ENCODE data around the gene ARG2. TPM values are rescaled to one million over a fixed set of nuclear protein-coding genes. Genes with fewer than 3 reads are reported as not detected.

The ARG2 gene
- polyA plus RNA-seq, 1 donor: 4.0 TPM

DNA sequence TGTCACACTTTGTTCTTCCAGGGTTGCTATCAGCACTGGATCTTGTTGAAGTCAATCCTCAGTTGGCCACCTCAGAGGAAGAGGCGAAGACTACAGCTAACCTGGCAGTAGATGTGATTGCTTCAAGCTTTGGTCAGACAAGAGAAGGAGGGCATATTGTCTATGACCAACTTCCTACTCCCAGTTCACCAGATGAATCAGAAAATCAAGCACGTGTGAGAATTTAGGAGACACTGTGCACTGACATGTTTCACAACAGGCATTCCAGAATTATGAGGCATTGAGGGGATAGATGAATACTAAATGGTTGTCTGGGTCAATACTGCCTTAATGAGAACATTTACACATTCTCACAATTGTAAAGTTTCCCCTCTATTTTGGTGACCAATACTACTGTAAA is 31.0 kb downstream of the ARG2 start:
- Histone ChIP-seq H3K27ac (ENCODE audit: low read length) (no peak overlapping the region), H3K9me3 (ENCODE audit: control insufficient read depth, low read depth, low read length) (no peaks in the 10 kb centered on the region), H3K4me3 (ENCODE audit: low read length) (no peak overlapping the region), H3K36me3 (ENCODE audit: control insufficient read depth, insufficient read depth, low read length) (peaks cover 74% of the 10 kb centered on the region), H3K27me3 (ENCODE audit: control insufficient read depth, insufficient read depth, low read length) (no peaks in the 10 kb centered on the region), H3K4me1 (ENCODE audit: control insufficient read depth, insufficient read depth, low read length) (peaks cover 4% of the 10 kb centered on the region)
- WGBS (ENCODE audit: insufficient coverage, low lambda C conversion rate): no CpG with 5 or more reads among the region's 2 CpGs
- no peak for DNase-seq

DNA sequence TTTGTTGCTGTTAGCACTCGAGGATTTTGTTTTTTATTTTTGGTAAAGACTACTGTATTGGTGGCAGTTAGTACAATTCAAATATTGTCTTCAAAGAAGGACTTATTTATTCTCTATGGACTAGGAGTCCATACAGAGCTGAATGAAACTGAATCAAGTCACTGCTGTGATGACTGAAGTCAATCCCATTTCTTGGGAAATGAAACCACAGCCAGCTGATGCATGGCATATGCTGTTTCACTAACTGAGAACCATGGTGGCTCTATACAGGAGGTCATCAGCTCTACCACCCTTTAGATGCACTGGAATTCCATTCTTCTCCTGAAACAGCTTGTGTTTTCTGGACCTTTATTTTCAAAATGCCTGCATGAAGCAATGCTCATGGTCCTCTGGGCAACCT is 32.5 kb downstream of the ARG2 start:
- no peak overlapping the region for H3K4me3 ChIP-seq (ENCODE audit: low read length)
- WGBS (ENCODE audit: insufficient coverage, low lambda C conversion rate): no CpG with 5 or more reads among the region's 1 CpG
- no peak for DNase-seq
- H3K36me3 ChIP-seq (ENCODE audit: control insufficient read depth, insufficient read depth, low read length): peaks cover 82% of the 10 kb centered on the region
- H3K9me3 ChIP-seq (ENCODE audit: control insufficient read depth, low read depth, low read length): no peaks in the 10 kb centered on the region
- H3K27me3 ChIP-seq (ENCODE audit: control insufficient read depth, insufficient read depth, low read length): no peaks in the 10 kb centered on the region
- H3K4me1 ChIP-seq (ENCODE audit: control insufficient read depth, insufficient read depth, low read length): no peaks in the 10 kb centered on the region
- no peak overlapping the region for H3K27ac ChIP-seq (ENCODE audit: low read length)

DNA sequence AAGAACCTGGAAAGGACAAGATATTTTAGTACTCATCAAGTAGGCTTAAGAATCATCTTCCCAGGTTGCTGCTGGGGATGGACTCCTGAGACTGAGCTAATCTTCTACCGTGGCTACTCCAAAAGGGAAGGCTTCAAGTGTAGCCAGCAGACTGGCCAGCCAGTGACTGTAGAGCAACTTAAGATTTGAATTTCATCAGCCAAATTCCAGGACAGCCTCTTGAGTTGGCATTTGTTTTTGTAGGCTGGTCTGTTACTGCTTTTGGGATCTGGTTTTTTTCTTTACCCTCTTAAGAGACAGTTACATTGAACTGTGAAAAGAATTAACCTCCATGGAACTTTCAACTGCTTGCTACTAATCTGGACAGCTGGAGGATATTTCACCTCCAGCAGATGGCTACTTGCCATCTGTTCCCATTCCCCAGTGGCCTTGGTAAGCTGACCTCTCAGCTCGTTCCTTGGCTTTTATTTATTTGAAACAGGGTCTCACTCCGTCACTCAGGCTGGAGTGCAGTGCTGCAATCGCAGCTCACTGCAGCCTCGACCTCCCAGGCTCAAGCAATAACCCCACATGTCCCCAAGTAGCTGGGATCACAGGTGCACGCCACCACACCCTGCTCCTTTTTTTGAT is 34.0 kb downstream of the ARG2 start:
- Histone ChIP-seq H3K4me3 (ENCODE audit: low read length) (no peak overlapping the region), H3K4me1 (ENCODE audit: control insufficient read depth, insufficient read depth, low read length) (no peaks in the 10 kb centered on the region), H3K9me3 (ENCODE audit: control insufficient read depth, low read depth, low read length) (no peaks in the 10 kb centered on the region), H3K27me3 (ENCODE audit: control insufficient read depth, insufficient read depth, low read length) (no peaks in the 10 kb centered on the region), H3K36me3 (ENCODE audit: control insufficient read depth, insufficient read depth, low read length) (peaks cover 85% of the 10 kb centered on the region), H3K27ac (ENCODE audit: low read length) (no peak overlapping the region)
- no CpG with 5 or more reads among the region's 6 CpGs for WGBS (ENCODE audit: insufficient coverage, low lambda C conversion rate)
- DNase-seq: no peak

DNA sequence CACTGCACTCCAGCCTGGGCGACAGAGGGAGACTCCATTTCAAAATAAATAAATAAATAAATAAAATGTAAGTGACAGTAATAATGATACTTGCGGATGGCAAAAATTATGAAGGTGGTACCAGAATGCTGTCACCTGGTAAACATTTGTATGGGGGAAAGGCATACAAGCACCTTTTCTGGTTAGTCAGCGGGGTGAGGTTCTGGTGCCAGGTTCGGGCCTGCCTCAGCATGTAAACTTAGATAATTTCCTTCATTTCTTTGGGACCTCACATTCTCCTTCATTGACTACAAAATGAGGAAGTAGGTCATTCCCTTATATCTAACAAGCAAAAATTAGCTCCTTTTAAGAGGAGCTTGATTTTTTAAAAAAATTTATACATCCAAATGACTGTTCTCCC is 43.9 kb downstream of the ARG2 start:
- Histone ChIP-seq H3K27ac (ENCODE audit: low read length) (no peak overlapping the region), H3K36me3 (ENCODE audit: control insufficient read depth, insufficient read depth, low read length) (peaks cover 9% of the 10 kb centered on the region), H3K9me3 (ENCODE audit: control insufficient read depth, low read depth, low read length) (no peaks in the 10 kb centered on the region), H3K4me1 (ENCODE audit: control insufficient read depth, insufficient read depth, low read length) (no peaks in the 10 kb centered on the region), H3K4me3 (ENCODE audit: low read length) (no peak overlapping the region), H3K27me3 (ENCODE audit: control insufficient read depth, insufficient read depth, low read length) (no peaks in the 10 kb centered on the region)
- no peak for DNase-seq
- WGBS (ENCODE audit: insufficient coverage, low lambda C conversion rate): 100% methylated on average over 1 of the region's 4 CpGs

DNA sequence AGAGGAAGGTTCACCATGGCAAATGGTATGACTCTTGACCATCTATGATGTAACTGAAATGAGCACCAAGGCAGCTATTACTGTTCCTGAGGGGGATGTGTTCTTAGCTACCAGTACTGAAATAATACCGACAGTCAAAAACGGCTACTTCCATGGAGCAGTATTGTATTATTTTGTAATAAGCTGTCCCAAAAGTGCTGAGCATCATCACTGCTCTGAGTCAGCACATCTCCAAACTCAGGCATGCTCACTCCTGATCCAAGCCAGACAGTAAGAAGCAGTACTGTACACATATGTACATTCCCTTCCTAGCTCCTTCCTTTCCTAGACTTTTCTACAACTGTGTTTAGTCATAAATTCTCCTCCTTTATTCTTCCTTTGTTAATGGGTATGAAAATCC is 46.1 kb downstream of the ARG2 start:
- Histone ChIP-seq H3K27ac (ENCODE audit: low read length) (no peak overlapping the region), H3K27me3 (ENCODE audit: control insufficient read depth, insufficient read depth, low read length) (no peaks in the 10 kb centered on the region), H3K9me3 (ENCODE audit: control insufficient read depth, low read depth, low read length) (no peaks in the 10 kb centered on the region), H3K4me1 (ENCODE audit: control insufficient read depth, insufficient read depth, low read length) (no peaks in the 10 kb centered on the region), H3K4me3 (ENCODE audit: low read length) (no peak overlapping the region), H3K36me3 (ENCODE audit: control insufficient read depth, insufficient read depth, low read length) (peaks cover 4% of the 10 kb centered on the region)
- WGBS (ENCODE audit: insufficient coverage, low lambda C conversion rate): no CpG with 5 or more reads among the region's 2 CpGs
- no peak for DNase-seq

DNA sequence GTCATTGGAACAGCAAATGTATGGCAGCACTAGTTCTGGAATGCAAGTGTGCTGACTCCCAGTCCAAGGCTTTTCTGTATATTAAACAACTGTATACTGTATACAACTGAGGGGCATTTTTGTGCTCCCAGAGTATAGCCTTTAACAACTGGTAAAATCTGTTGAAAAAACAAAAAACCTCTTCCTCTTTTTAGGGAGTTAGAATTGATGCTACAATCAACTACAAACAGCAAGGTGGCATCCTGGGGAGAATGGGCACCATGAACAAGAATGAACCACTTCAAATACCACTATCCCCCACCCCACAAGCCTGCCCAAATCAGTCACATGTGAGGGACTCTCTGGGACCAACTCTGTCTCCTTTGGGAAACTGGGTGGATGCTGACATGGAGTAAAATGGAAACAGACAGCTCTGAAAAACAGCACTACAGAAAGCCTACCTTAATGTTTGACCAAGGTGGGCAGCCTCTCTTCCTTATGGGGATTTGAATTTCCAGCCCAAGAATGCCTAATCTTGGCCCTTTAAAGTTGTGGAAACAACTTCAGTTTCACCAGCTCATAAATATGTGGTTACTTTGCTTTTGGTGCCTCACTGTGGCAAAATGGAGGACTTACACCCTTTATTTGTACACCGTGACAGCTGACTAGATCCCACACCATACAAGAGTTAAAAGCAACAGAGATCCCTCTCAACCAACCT is 47.2 kb downstream of the ARG2 start:
- Histone ChIP-seq H3K27ac (ENCODE audit: low read length) (no peak overlapping the region), H3K36me3 (ENCODE audit: control insufficient read depth, insufficient read depth, low read length) (peaks cover 4% of the 10 kb centered on the region), H3K4me1 (ENCODE audit: control insufficient read depth, insufficient read depth, low read length) (no peaks in the 10 kb centered on the region), H3K9me3 (ENCODE audit: control insufficient read depth, low read depth, low read length) (no peaks in the 10 kb centered on the region), H3K4me3 (ENCODE audit: low read length) (no peak overlapping the region), H3K27me3 (ENCODE audit: control insufficient read depth, insufficient read depth, low read length) (no peaks in the 10 kb centered on the region)
- no CpG with 5 or more reads among the region's 1 CpG for WGBS (ENCODE audit: insufficient coverage, low lambda C conversion rate)
- DNase-seq: peak; percentile 17 to 46

DNA sequence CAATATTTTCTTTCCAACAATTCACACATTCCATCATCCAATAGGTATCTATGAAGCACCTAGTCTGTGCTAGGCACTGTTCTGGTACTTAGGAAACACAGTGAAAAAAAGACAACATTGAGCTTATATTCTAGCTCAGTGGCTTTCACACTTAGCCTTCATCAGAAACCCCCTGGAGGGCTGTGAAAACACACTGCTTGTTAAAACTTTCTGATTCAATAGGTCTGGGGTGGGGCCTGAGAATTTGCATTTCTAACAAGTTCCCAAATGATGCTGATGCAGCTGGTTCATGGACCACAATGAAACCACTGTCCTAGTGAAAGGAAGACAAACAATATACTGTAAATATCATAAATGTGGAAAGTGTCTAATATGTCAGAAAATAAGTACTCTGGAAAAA is 48.8 kb downstream of the ARG2 start:
- peaks cover 6% of the 10 kb centered on the region for H3K4me1 ChIP-seq (ENCODE audit: control insufficient read depth, insufficient read depth, low read length)

DNA sequence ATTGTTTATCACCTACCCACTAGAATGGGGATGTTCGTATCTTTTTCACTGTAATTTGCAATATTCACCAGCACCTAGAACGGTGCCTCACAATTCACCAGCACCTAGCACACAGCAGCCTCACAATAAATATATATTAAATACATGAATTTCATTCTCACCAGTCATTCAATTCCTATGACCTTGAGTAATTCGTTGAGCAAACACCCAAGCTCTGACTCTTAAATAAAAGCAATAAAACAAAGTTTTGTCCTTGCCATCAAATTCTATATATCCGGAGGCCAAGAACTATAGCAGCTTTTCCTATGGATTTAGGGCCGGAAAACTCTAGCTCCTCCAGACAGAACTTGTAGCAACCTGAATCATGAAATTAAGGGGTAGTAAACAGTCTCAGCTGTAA is 53.7 kb downstream of the ARG2 start:
- Histone ChIP-seq H3K4me1 (ENCODE audit: control insufficient read depth, insufficient read depth, low read length) (peaks cover 12% of the 10 kb centered on the region), H3K27me3 (ENCODE audit: control insufficient read depth, insufficient read depth, low read length) (no peaks in the 10 kb centered on the region), H3K4me3 (ENCODE audit: low read length) (peak overlapping the region; percentile 94), H3K9me3 (ENCODE audit: control insufficient read depth, low read depth, low read length) (peaks cover 2% of the 10 kb centered on the region), H3K36me3 (ENCODE audit: control insufficient read depth, insufficient read depth, low read length) (peaks cover 10% of the 10 kb centered on the region), H3K27ac (ENCODE audit: low read length) (peak overlapping the region; percentile 97)
- WGBS (ENCODE audit: insufficient coverage, low lambda C conversion rate): no CpG with 5 or more reads among the region's 5 CpGs
- DNase-seq: no peak

More for the DNA sequence above, 48.8 kb downstream of the ARG2 start:
- Histone ChIP-seq H3K27ac (ENCODE audit: low read length) (no peak overlapping the region), H3K27me3 (ENCODE audit: control insufficient read depth, insufficient read depth, low read length) (no peaks in the 10 kb centered on the region), H3K4me3 (ENCODE audit: low read length) (no peak overlapping the region), H3K36me3 (ENCODE audit: control insufficient read depth, insufficient read depth, low read length) (peaks cover 4% of the 10 kb centered on the region), H3K9me3 (ENCODE audit: control insufficient read depth, low read depth, low read length) (no peaks in the 10 kb centered on the region)
- no peak for DNase-seq

DNA sequence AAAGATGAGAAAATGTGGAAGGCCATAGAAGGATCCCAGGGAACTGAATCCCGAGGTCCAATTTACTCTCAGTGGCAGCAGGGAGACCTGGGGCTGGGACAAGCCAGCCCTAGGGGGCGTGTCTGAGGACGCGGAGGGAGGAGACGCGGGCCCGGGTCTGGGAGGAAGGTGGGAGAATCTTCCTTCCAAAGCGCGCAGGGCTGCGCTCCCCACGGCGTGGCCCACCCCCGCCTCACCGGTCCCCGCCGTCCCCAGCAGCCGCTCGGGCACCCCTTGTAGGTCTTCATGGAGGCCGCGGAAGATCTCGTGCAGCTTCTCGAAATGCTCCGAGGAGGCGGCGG is 54.4 kb downstream of the ARG2 start:
- H3K4me3 ChIP-seq (ENCODE audit: low read length): peak overlapping the region; percentile 94
- peaks cover 2% of the 10 kb centered on the region for H3K9me3 ChIP-seq (ENCODE audit: control insufficient read depth, low read depth, low read length)
- H3K27ac ChIP-seq (ENCODE audit: low read length): peak overlapping the region; percentile 97
- peak; percentile 68 to 78 for DNase-seq
- WGBS (ENCODE audit: insufficient coverage, low lambda C conversion rate): no CpG with 5 or more reads among the region's 25 CpGs
- peaks cover 12% of the 10 kb centered on the region for H3K4me1 ChIP-seq (ENCODE audit: control insufficient read depth, insufficient read depth, low read length)
- no peaks in the 10 kb centered on the region for H3K27me3 ChIP-seq (ENCODE audit: control insufficient read depth, insufficient read depth, low read length)
- peaks cover 13% of the 10 kb centered on the region for H3K36me3 ChIP-seq (ENCODE audit: control insufficient read depth, insufficient read depth, low read length)

DNA sequence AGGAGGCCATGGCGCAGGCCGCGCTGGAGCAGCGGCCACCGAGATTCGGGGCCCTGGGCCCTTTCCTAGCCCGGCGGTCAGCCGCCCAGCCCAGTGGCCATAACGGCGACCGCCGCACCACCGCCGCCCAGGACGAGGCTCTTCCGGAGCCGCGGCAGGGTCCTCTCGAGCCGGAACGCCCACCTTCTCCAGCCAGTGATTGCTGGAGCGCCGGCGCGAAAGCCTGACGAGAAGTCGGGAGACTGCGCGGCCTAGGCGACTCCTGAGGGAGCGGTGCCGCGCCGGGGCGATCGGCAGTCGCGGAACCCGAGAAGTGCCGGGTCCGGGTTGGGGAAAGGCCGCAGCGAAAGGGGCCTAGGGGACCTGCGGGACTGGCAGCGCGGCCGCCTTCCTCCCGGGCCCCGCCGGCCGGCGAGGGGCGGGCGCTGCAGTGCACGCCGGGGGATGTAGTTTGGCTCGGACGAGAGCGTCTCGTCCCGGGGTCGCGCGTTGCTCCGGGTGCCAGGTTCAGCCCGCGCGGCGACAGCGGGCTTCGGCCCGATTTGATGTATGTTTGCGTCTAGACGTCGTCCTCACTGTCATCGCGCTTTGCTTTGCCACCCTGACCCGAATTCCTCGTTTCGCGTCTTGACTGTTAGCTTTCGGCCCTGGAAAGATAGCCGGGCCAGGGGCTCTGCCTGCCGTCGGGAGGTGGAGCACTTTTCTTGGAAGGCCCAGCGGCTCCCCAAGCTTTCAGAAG is 54.9 kb downstream of the ARG2 start, which contains the start of gene VTI1B:
TSS of gene VTI1B (minus strand) at position 153 of the 739 bp plus-strand sequence. CDS start at position 10, 143 bp downstream.
- peak within 1 kb of the TSS; percentile 97 for H3K27ac ChIP-seq (ENCODE audit: low read length)
- peak within 1 kb of the TSS; percentile 94 for H3K4me3 ChIP-seq (ENCODE audit: low read length)
- peaks cover 12% of the 10 kb centered on the region for H3K4me1 ChIP-seq (ENCODE audit: control insufficient read depth, insufficient read depth, low read length)
- H3K36me3 ChIP-seq (ENCODE audit: control insufficient read depth, insufficient read depth, low read length): peaks cover 12% of the 10 kb centered on the region
- WGBS (ENCODE audit: insufficient coverage, low lambda C conversion rate): no CpG with 5 or more reads among the region's 87 CpGs
- peaks cover 2% of the 10 kb centered on the region for H3K9me3 ChIP-seq (ENCODE audit: control insufficient read depth, low read depth, low read length)
- DNase-seq: peak; percentile 77 to 94
- H3K27me3 ChIP-seq (ENCODE audit: control insufficient read depth, insufficient read depth, low read length): no peaks in the 10 kb centered on the region
